Measurements from ENCODE around the gene ACTG2.

- TF ChIP-seq CTCF (IDR thresholded peaks at IDR 0.05) (no peak), POLR2A (IDR thresholded peaks at IDR 0.05) (no peak)
These were observed 29.9 kb downstream of the ACTG2 start for GRCh38 chr2:73922681-73923080.
